HG03457 (cell line): Measurements from ENCODE around the gene SPATA17.
"Not testable (repeated sequence)": the region's sequence is repeated elsewhere in the genome, so short reads cannot be mapped to it uniquely, and the experiment has no call there.

Experiments used
- ATAC-seq: cut with Tn5 transposase; IDR thresholded peaks from one replicate; pipeline ENCODE4 v1.9.1; 2021; ENCODE audit warnings: moderate number of reproducible peaks; ENCODE audit not compliant: unreplicated experiment

Gene SPATA17

GRCh38 chr1:217630711-217631591, at the start of gene SPATA17, which contains the start of gene GPATCH2:
SPATA17 (plus strand) TSS chr1:217631344; CDS start chr1:217631379, 35 bp downstream.
GPATCH2 (minus strand) TSS chr1:217631090; CDS start chr1:217630971, 119 bp downstream.
- peak; percentile 98 for ATAC-seq

- ATAC-seq: not testable (repeated sequence)
Measured at GRCh38 chr1:217584286-217584811, 46.8 kb upstream of the SPATA17 start.

DNA sequence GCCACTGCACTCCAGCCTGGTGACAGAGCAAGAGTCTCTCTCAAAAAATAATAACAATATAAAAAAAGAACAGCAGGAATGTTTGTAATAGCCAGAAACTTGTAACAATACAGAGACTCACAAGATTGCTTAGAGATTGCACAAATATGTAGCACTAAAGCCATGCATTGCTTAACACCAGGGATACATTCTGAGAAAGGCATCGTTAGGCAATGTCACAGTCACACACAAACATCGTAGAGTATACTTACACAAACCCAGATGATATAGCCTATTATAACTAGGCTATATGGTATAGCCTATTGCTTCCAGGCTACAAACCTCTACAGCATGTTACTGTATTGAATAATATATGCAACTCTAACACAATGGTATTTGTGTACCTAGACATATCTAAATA, 45.6 kb upstream of the SPATA17 start:
- ATAC-seq: no peak

- ATAC-seq: no peak
Measured at GRCh38 chr1:217586586-217586985, 44.6 kb upstream of the SPATA17 start.

DNA sequence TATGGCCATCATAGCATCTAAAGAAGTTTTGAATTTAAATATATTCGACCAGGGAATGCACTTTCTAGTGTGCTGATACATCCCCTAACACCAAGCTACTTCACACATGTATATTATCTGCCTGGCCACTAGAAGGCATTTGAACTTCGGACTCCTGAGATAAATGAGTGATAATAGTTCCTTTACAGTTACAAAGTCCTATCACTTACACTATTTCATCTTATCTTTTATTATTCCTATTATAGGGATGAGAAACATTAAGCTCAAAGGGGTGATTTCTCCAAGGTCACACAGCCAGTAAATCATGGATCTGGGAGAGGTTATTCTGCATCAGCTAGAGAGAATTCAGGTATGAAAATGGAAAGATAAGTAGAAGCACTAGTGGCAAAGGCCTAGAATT, 40.5 kb upstream of the SPATA17 start:
- no peak for ATAC-seq

- ATAC-seq: no peak
Measured at GRCh38 chr1:217599154-217599553, 32.0 kb upstream of the SPATA17 start.

DNA sequence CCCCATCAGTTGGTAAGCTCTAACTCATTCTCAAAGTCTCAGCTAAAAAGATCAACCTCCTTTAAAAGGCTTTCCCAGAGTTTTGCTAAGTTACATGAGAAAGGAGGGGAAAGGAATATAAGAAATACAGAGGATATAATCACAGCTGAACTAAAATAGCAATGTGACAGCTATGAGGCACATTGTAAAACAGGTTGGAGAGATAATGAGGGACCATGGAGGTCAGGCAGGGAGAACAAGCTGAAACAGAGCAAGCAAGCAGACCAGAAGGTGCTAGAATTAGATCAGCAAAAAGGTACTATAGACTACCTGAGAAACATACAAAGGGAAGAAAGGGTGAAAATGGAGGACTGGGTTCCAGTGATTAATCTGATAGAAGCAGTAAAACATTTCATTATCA, 28.8 kb upstream of the SPATA17 start:
- ATAC-seq: no peak

DNA sequence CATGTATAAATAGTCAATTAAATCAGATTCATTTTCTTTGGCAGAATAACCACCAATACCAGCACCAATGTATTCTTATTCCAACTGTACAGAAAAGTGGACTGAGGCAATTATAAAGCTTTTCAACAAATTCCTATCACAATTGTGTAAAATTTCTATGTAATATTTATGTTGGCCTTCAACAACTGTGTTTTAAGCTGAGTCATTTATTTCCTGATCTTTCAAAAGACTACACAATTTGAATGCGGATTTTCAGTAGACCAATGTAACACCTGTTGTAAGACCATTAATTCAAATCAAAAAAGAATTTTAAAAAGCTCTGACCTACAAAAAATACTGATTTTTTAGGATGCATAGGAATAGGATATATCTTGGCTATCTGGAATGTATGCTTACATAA, 25.8 kb upstream of the SPATA17 start:
- ATAC-seq: no peak

DNA sequence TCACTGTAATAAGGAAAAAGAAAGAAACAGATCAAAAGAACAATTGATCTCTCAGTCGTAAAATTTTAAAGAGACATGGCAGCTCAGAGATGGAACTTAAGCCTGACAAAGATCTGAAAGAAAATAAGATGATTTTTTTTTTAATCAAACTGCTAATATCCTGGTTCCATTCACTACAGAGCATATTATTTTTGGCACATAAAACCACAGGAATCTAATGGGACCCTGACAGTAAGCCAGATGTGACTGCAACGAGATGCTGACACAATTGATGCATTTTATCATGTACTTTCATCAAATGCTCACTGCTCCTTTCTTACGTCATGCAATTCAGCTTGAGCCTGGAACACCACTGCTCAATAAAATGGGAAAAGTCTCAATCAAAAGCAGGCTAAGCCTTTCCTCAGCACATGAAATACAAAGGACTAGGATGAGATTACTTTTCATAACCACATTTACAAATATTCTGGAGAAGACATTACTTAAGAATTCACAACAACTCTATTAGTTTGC, 16.9 kb upstream of the SPATA17 start:
- ATAC-seq: no peak

GRCh38 chr1:217617126-217617525, 14.0 kb upstream of the SPATA17 start:
- no peak for ATAC-seq

GRCh38 chr1:217620814-217621213, 10.3 kb upstream of the SPATA17 start:
- ATAC-seq: peak; percentile 98

DNA sequence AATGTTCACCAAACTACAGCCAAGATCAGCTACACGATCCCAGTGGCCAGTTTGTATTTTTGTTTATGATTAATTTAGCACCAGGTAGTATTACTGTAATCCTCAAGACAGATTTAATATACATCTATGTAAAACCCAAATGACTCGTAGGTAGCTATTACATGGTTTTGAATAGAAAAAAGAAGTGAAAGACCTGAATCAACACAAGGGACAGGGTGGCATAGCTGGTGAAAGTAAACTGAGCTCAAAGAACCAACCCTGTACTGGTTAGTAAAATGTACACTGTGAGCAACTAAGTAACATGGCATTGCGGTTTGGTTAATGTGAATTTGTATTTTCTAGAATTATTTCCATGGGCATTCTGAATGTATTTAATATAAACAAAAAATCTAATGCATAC, 9.1 kb upstream of the SPATA17 start:
- peak; percentile 27 for ATAC-seq

DNA sequence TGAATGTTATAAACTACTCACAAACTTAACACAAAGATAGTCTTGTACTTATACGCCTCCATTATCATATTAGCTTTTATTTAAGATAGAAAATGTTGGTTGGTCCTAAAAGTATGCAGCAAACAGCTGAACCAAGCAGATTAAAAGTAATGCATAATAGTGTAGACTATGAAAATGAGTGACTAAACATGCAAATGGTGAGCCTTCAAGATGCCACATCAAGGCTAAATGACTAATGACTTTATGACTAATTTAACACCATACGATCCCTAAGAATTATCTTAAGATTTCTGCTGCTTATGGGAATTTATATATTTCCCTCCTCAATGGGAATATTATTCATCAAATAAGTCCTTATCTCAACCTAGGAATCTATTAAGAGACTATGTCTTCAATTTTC, 4.8 kb upstream of the SPATA17 start:
- no peak for ATAC-seq

DNA sequence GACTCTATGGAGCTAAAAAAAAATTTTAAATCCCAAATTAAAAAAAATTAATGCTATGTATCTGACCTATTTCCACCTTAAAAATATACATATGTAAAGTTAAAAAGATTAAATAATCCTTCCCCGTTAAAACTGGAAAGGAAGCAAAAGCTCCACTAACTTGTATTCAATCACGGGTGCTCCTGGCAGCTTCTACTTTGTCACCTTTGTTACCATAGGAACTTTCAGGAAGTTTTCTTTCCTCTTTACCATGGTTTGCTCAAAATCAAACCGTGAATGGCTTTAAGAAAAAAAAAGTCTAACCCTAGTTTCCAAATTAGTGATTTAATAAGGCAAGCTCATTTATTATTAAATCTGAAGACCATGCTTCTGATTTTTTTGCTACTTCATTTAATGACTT, 3.7 kb upstream of the SPATA17 start:
- no peak for ATAC-seq

DNA sequence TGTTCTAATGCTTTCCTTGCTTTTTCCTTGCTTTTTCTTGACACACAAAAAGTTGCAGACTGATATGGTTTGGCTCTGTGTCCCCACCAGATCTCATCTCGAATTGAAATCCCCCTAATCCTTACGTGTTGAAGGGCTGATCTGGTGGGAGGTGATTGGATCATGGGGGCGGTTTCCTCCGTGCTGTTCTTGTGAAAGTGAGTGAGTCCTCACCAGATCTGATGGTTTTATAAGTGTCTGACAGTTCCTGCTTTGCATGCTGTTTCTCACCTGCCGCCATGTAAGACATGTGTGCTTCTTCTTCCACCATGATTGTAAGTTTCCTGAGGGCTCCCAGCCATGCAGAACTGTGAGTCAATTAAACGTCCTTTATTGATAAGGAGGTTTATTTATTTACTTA, 11.3 kb downstream of the SPATA17 start:
- ATAC-seq: no peak

- ATAC-seq: no peak
Measured at GRCh38 chr1:217647791-217648190, 16.6 kb downstream of the SPATA17 start.

DNA sequence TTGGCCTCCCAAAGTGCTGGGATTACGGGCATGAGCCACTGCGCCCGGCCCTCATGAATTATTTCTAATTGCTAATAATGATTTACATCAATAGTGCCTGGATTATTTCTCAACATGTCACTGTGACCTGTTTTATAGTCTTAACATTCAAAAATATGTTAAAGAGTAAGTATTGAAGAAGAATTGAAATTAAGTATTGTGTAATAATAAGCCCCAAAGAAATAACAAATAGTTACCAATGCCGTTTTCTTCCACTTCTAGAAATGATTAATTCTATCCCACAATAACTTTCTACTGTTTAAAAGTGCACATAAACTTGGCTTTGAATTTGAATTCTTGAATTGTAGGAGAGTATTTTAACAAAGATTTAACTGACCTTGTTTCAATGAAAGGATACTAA, 19.5 kb downstream of the SPATA17 start:
- no peak for ATAC-seq

GRCh38 chr1:217660353-217661062, 29.4 kb downstream of the SPATA17 start:
- ATAC-seq: no peak

- no peak for ATAC-seq
Measured at GRCh38 chr1:217661407-217661806, 30.3 kb downstream of the SPATA17 start.

- ATAC-seq: no peak
Measured at GRCh38 chr1:217668351-217668940, 37.3 kb downstream of the SPATA17 start.

DNA sequence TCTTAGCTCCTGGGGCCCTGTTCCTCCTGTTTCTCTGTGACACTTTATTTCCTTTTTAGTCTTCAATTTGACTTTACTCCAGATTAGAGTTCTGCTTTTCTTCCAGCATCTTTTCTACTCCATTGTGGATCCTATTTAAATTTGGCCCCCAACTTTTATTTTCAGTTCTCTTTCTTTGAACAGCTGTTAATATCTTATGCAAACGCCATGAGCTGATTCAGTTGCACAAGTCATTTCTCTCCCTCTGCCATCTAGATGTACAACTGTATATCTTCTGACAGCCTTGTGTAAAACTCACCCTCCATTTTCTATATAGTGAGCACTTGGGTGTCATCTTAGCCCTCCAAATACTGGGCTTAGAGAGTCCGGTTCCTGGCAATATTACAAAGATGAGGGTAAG, 42.2 kb downstream of the SPATA17 start:
- ATAC-seq: no peak
